Measurements from ENCODE around the gene NEURL1. TPM values are rescaled to one million over a fixed set of nuclear protein-coding genes. Genes with fewer than 3 reads are reported as not detected.

NEURL1 gene
- total and polyA plus RNA-seq, 5 donors: 0.11 to 0.20 (median 0.16) TPM

DNA sequence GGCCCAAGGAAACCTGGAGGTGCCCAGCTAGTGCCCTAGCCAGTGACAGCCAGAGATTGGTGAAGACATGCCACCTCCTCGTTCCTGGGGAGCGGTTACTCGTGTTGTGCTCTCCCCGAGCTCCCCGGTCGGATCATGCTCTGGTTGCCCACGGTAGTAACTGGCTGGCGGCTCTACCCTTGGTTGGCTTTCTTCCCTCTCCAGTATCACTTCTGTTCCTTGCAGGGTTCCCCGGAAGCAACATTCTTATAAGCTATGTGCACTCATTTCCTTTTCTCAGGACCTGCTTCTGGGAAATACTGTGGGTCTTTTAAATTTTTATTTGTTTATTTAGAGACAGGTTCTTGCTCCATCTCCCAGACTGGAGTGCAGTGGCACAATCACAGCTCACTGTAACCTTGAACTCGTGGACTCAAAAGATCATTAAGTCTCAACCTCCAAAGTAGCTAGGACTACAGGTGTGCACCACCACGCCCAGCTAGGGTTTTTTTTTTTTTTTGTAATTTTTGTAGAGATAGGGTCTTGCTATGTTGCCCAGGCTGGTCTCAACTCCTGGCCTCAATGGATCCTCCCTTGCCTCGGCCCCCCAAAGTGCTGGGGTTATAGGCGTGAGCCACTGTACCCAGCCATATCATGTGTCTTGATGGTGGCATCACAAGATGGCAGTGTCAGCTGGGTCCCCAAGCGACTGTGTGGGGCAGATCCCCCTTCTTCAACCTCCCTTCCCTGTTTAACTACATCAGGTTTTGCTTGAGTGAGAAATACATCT is 27.9 kb upstream of the NEURL1 start:
- peak in 1 of 3 donors; percentile 46 for DNase-seq
- no peaks in the 10 kb centered on the region for H3K9me3 ChIP-seq (ENCODE audit: control insufficient read depth, low read length)
- H3K27ac ChIP-seq (ENCODE audit: low read length): no peak overlapping the region
- intact Hi-C loops (cut with DNase I): loop anchor here in 1 of 4 donors (2.0 kb wide), 1 partner anchor 23 kb away; no protein-coding TSS in a partner anchor
- 88% methylated on average over 14 of the region's 14 CpGs for WGBS
- no peak for ATAC-seq
- no peaks in the 10 kb centered on the region for H3K27me3 ChIP-seq (ENCODE audit: control insufficient read depth, insufficient read depth)
- no peaks in the 10 kb centered on the region for H3K4me1 ChIP-seq (ENCODE audit: control insufficient read depth, insufficient read depth, low read length)
- H3K4me3 ChIP-seq (ENCODE audit: low read length): no peak overlapping the region

DNA sequence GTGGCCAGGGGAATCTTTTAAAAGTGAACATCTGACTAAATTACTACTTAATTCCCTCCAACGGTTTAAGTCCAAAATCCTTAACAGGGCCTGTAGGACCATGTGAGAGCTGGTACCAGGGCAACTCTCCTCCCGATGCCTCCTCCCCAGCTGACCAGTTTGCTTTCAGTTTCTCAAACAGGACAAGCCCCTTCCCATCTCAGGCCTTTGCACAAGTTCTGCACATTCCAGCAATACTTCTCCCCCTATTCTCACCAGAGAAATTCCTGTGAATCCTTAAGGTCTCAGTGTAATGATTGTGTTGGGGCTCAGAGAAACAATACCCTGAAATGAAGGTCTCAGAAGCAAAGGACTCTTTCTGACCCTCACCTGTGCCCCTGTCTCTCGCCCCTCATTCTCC is 26.8 kb upstream of the NEURL1 start:
- H3K9me3 ChIP-seq (ENCODE audit: control insufficient read depth, low read length): no peaks in the 10 kb centered on the region
- ATAC-seq (no peak), DNase-seq (peak in 1 of 3 donors; percentile 1)
- intact Hi-C loops (cut with DNase I): no loop called here
- H3K4me1 ChIP-seq (ENCODE audit: control insufficient read depth, insufficient read depth, low read length): no peaks in the 10 kb centered on the region
- H3K27me3 ChIP-seq (ENCODE audit: control insufficient read depth, insufficient read depth): no peaks in the 10 kb centered on the region
- H3K27ac ChIP-seq (ENCODE audit: low read length): no peak overlapping the region
- 86% methylated on average over 3 of the region's 3 CpGs for WGBS
- no peak overlapping the region for H3K4me3 ChIP-seq (ENCODE audit: low read length)

- no peak overlapping the region for H3K4me3 ChIP-seq (ENCODE audit: low read length)
- no peak for ATAC-seq
- H3K4me1 ChIP-seq (ENCODE audit: control insufficient read depth, insufficient read depth, low read length): no peaks in the 10 kb centered on the region
- H3K27ac ChIP-seq (ENCODE audit: low read length): no peak overlapping the region
- H3K27me3 ChIP-seq (ENCODE audit: control insufficient read depth, insufficient read depth): no peaks in the 10 kb centered on the region
- WGBS: 82% methylated on average over 7 of the region's 7 CpGs
- intact Hi-C loops (cut with DNase I): no loop called here
- DNase-seq: no peak
- H3K9me3 ChIP-seq (ENCODE audit: control insufficient read depth, low read length): no peaks in the 10 kb centered on the region
Observed at GRCh38 chr10:103467406-103467805, 26.1 kb upstream of the NEURL1 start.

DNA sequence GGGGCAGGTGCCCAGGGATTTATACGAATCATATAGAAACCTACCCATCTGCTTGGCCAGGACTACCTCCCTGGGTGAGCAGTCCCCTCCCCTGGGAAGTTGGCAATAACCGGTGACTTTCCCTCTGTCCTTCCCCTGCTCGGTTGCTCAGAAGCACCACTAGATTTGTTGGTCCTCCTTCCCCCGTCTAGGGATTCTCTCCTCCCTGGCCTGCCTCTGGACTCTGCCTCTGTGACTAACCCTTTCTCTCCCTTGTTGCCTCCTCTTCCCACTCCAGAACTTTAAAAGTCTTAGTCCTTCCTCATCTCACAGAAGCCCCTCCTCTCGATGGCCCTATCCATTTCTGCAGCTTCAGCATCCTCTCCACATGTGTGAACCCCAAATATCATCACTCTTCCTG is 24.3 kb upstream of the NEURL1 start:
- no peak overlapping the region for H3K4me3 ChIP-seq (ENCODE audit: low read length)
- whole genome bisulfite sequencing: 58% methylated on average over 5 of the region's 5 CpGs
- no peak for DNase-seq
- H3K9me3 ChIP-seq (ENCODE audit: control insufficient read depth, low read length): no peaks in the 10 kb centered on the region
- no peak for ATAC-seq
- H3K4me1 ChIP-seq (ENCODE audit: control insufficient read depth, insufficient read depth, low read length): no peaks in the 10 kb centered on the region
- no peaks in the 10 kb centered on the region for H3K27me3 ChIP-seq (ENCODE audit: control insufficient read depth, insufficient read depth)
- intact Hi-C loops (cut with DNase I): no loop called here
- no peak overlapping the region for H3K27ac ChIP-seq (ENCODE audit: low read length)

DNA sequence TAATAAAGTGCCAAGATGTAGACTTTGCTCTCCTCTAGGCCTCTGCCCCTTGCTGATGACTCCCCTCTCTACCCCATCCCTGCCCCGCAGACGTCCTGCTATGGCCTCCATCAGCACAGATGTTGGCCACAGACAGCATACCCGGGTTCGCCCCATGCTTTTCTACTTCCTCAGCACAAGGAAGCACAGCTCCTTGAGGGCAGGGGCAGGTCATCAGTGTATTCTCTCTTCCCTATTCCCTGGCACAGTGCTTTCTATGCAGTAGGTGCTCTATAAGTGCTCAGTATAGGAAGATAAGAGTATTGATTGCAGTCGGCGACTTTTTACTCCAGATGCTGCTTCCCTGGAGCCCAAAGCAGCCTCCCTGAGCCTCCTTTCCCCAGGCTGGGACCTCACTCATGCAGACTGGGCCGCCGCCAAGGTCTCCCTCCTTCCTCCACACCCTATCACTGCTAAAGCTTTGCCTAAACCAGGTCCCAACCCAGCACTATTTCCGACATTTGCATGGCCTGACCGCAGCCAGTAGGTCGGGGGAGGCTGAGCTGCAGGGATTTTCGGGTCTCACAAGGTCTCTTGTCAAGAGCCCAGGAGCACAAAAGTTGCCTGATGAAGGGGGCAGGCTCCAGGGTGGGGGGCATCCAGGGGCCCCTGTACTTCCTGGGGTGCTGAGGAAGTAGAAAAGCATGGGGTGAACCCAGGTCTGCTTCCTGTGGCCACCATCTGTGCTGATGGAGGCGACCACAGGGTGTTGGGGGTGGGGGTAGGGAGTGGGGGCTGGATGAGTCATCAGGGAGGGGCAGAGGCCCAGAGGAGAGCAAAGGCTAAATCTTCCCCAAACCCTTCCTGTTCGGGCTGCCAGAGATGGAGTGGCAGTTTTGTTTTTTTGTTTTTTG is 22.5 kb upstream of the NEURL1 start:
- Histone ChIP-seq H3K4me1 (ENCODE audit: control insufficient read depth, insufficient read depth, low read length) (no peaks in the 10 kb centered on the region), H3K27me3 (ENCODE audit: control insufficient read depth, insufficient read depth) (no peaks in the 10 kb centered on the region), H3K9me3 (ENCODE audit: control insufficient read depth, low read length) (no peaks in the 10 kb centered on the region), H3K4me3 (ENCODE audit: low read length) (no peak overlapping the region), H3K27ac (ENCODE audit: low read length) (no peak overlapping the region)
- intact Hi-C loops (cut with DNase I): no loop called here
- DNase-seq (peak; percentile 75 to 88 (median 83)), ATAC-seq (peak; percentile 76 to 89)
- WGBS: 53% methylated on average over 14 of the region's 14 CpGs

DNA sequence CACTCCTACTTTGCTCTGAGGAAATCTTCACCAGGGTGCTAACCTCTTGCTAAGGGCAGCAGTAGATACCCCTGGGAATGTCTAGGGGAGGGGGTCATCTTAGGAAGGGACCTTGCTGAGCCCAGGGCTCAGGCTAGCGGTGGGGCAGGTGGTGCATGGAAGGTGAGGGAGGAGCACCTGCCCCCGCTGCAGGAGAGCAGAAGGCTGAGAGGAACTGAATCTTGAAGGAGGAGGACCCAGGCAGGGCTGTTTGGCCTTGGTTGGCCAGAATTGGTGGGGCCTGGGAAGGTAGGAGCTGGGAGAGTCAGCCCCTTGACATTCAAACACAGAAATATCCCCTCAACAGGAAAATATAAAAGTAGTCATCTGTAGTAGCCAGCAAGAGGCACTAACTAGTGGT is 21.5 kb upstream of the NEURL1 start:
- intact Hi-C loops (cut with DNase I): no loop called here
- ATAC-seq (no peak), DNase-seq (peak in 1 of 3 donors; percentile 4)
- H3K27me3 ChIP-seq (ENCODE audit: control insufficient read depth, insufficient read depth): no peaks in the 10 kb centered on the region
- H3K9me3 ChIP-seq (ENCODE audit: control insufficient read depth, low read length): no peaks in the 10 kb centered on the region
- no peaks in the 10 kb centered on the region for H3K4me1 ChIP-seq (ENCODE audit: control insufficient read depth, insufficient read depth, low read length)
- 97% methylated on average over 2 of the region's 2 CpGs for WGBS
- H3K27ac ChIP-seq (ENCODE audit: low read length): no peak overlapping the region
- no peak overlapping the region for H3K4me3 ChIP-seq (ENCODE audit: low read length)

DNA sequence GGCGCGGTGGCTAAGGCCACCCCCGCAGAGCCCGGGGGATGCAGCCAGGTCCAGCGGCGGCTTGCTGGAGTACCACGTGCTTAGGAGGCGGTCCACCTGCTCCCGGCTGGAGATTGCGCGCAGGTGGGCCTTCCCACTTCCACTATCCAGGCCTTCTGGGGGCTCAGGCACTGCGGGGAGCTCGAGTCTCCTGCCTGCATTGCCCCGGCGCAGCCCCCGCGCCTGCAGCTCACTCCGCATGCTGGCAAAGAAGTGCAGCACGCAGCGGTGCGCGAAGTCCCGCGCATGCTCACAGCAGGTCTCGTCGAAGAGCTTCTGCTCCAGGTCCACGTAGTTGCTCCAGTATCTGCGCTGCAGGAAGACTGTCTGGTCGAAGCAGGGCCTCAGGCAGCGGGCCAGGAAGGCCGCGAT is 20.2 kb upstream of the NEURL1 start:
- DNase-seq: peak in 2 of 3 donors; percentile 64 to 69
- no peaks in the 10 kb centered on the region for H3K27me3 ChIP-seq (ENCODE audit: control insufficient read depth, insufficient read depth)
- no peak overlapping the region for H3K27ac ChIP-seq (ENCODE audit: low read length)
- no peak for ATAC-seq
- no peak overlapping the region for H3K4me3 ChIP-seq (ENCODE audit: low read length)
- intact Hi-C loops (cut with DNase I): no loop called here
- WGBS: 61% methylated on average over 32 of the region's 32 CpGs
- no peaks in the 10 kb centered on the region for H3K9me3 ChIP-seq (ENCODE audit: control insufficient read depth, low read length)
- no peaks in the 10 kb centered on the region for H3K4me1 ChIP-seq (ENCODE audit: control insufficient read depth, insufficient read depth, low read length)

GRCh38 chr10:103474077-103474476 is 19.4 kb upstream of the NEURL1 start:
- ATAC-seq (no peak), DNase-seq (no peak)
- Histone ChIP-seq H3K27me3 (ENCODE audit: control insufficient read depth, insufficient read depth) (no peaks in the 10 kb centered on the region), H3K9me3 (ENCODE audit: control insufficient read depth, low read length) (no peaks in the 10 kb centered on the region), H3K27ac (ENCODE audit: low read length) (no peak overlapping the region), H3K4me3 (ENCODE audit: low read length) (no peak overlapping the region), H3K4me1 (ENCODE audit: control insufficient read depth, insufficient read depth, low read length) (no peaks in the 10 kb centered on the region)
- intact Hi-C loops (cut with DNase I): no loop called here
- 88% methylated on average over 3 of the region's 3 CpGs for WGBS

GRCh38 chr10:103475437-103475836 is 18.1 kb upstream of the NEURL1 start:
- no peaks in the 10 kb centered on the region for H3K27me3 ChIP-seq (ENCODE audit: control insufficient read depth, insufficient read depth)
- intact Hi-C loops (cut with DNase I): no loop called here
- WGBS: 79% methylated on average over 4 of the region's 4 CpGs
- H3K9me3 ChIP-seq (ENCODE audit: control insufficient read depth, low read length): no peaks in the 10 kb centered on the region
- no peak overlapping the region for H3K4me3 ChIP-seq (ENCODE audit: low read length)
- no peaks in the 10 kb centered on the region for H3K4me1 ChIP-seq (ENCODE audit: control insufficient read depth, insufficient read depth, low read length)
- ATAC-seq: no peak
- H3K27ac ChIP-seq (ENCODE audit: low read length): no peak overlapping the region
- DNase-seq: no peak

DNA sequence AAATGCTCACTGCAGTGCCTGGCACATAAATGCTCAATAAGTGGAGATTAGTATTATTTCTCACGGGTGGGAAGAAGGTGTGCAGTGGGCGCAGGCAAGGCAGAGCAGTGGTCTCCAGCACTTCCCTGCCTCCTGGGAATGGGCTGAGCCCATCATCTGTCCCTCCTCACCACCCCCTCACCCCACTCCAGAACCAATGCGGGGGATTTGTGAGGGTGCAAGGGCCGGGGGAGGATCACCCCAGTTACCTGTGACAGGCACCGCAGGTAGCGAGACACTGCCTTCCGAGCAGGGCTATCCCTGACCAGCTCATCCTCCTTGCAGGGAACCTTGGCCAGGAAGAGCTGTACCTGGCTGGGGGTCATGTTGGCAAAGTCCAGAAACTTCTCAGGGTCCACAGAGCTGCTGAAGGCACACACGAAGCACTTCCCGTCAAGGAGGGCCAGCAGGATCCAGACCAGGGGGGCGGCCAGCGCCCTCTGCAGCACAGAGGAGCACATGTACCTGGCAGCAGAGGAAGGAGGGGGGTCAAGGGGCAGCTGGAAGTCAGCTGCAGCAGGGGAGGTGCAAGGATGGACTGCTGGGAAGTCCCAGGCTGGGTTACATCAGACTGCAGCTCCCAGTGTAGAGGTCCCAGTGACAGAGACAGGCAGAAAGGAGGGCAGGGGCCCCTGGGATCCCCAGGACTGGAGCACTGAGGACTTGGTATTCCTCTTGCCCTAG is 17.3 kb upstream of the NEURL1 start:
- ATAC-seq (no peak), DNase-seq (no peak)
- Histone ChIP-seq H3K4me3 (ENCODE audit: low read length) (no peak overlapping the region), H3K27me3 (ENCODE audit: control insufficient read depth, insufficient read depth) (no peaks in the 10 kb centered on the region), H3K9me3 (ENCODE audit: control insufficient read depth, low read length) (no peaks in the 10 kb centered on the region), H3K4me1 (ENCODE audit: control insufficient read depth, insufficient read depth, low read length) (no peaks in the 10 kb centered on the region), H3K27ac (ENCODE audit: low read length) (no peak overlapping the region)
- intact Hi-C loops (cut with DNase I): no loop called here
- 67% methylated on average over 11 of the region's 11 CpGs for WGBS

GRCh38 chr10:103478671-103479070 is 14.8 kb upstream of the NEURL1 start:
- DNase-seq (no peak), ATAC-seq (no peak)
- intact Hi-C loops (cut with DNase I): no loop called here
- no peaks in the 10 kb centered on the region for H3K9me3 ChIP-seq (ENCODE audit: control insufficient read depth, low read length)
- H3K27ac ChIP-seq (ENCODE audit: low read length): no peak overlapping the region
- no peaks in the 10 kb centered on the region for H3K4me1 ChIP-seq (ENCODE audit: control insufficient read depth, insufficient read depth, low read length)
- no peak overlapping the region for H3K4me3 ChIP-seq (ENCODE audit: low read length)
- 84% methylated on average over 22 of the region's 22 CpGs for WGBS
- H3K27me3 ChIP-seq (ENCODE audit: control insufficient read depth, insufficient read depth): no peaks in the 10 kb centered on the region
